Activated T-cell treated with anti-CD3 and anti-CD28 coated beads, Interleukin-2, amount 50 U/mL, for 72 hours (primary cell): ENCODE data around the gene OR13C3. TPM values are rescaled to one million over a fixed set of nuclear protein-coding genes. Genes with fewer than 3 reads are reported as not detected.

Experiments used
- ATAC-seq, 2 donors: fragments of 150-1000 bp; cut with Tn5 transposase; replicated peaks in 1 of 2; 2 replicates each; pipeline ENCODE4 v1.10.0; 2021; ENCODE audit warnings: moderate library complexity in 2 of 2, mild to moderate bottlenecking in 1 of 2
- DNase-seq, 2 donors: peaks; one replicate each; pipeline ENCODE4 v3.0.0; 2021 to 2022; ENCODE audit warnings: mixed read lengths in 1 of 2
- H3K27ac Mint-ChIP-seq: one replicate; pipeline ENCODE4 v1.8.0; 2022; ENCODE audit warnings: mild to moderate bottlenecking, moderate library complexity, mixed read lengths
- H3K27me3 Mint-ChIP-seq: one replicate; pipeline ENCODE4 v1.8.0; 2022; ENCODE audit warnings: low read depth, mixed read lengths
- H3K36me3 Mint-ChIP-seq, 2 donors: one replicate each; pipeline ENCODE4 v1.8.0; 2022; ENCODE audit warnings: mixed read lengths in 2 of 2, mild to moderate bottlenecking in 1 of 2; ENCODE audit not compliant: insufficient read depth in 2 of 2
- H3K4me1 Mint-ChIP-seq: one replicate; pipeline ENCODE4 v1.8.0; 2022; ENCODE audit warnings: low read depth, mixed read lengths
- H3K4me3 Mint-ChIP-seq, 2 donors: one replicate each; pipeline ENCODE4 v1.8.0; 2022; ENCODE audit warnings: mild to moderate bottlenecking in 2 of 2, mixed read lengths in 2 of 2, moderate library complexity in 2 of 2
- H3K9me3 Mint-ChIP-seq, 2 donors: one replicate each; pipeline ENCODE4 v1.8.0; 2022; ENCODE audit warnings: mixed read lengths in 2 of 2
- total RNA-seq, 2 donors: library from RNA; stranded (reverse); gene quantifications; one replicate each; pipeline ENCODE4 v1.2.3, GENCODE V29; 2022

OR13C3 gene
- total RNA-seq, 2 donors from 2014 or later, result not detected

GRCh38 chr9:104514901-104515300 lies 21.8 kb downstream of the OR13C3 start:
- no peak for ATAC-seq
- H3K4me3 Mint-ChIP-seq, result no peak overlapping the region
- no peak for DNase-seq

GRCh38 chr9:104506565-104506964 lies 30.1 kb downstream of the OR13C3 start:
- ATAC-seq, result no peak
- Mint-ChIP-seq H3K36me3 (no peaks in the 10 kb centered on the region), H3K4me1 (no peaks in the 10 kb centered on the region), H3K27ac (no peak overlapping the region), H3K27me3 (no peaks in the 10 kb centered on the region), H3K4me3 (no peak overlapping the region), H3K9me3 (peaks cover 0 to 6% of the 10 kb centered on the region in 2 donors)
- DNase-seq, result no peak

More at GRCh38 chr9:104514901-104515300, 21.8 kb downstream of the OR13C3 start:
- Mint-ChIP-seq H3K27ac (no peak overlapping the region), H3K9me3 (peaks cover 0 to 2% of the 10 kb centered on the region in 2 donors), H3K36me3 (no peaks in the 10 kb centered on the region), H3K27me3 (no peaks in the 10 kb centered on the region), H3K4me1 (no peaks in the 10 kb centered on the region)

GRCh38 chr9:104503963-104504362 lies 32.7 kb downstream of the OR13C3 start, which contains the start of gene OR13F1:
OR13F1 (plus strand) TSS chr9:104504263; CDS start chr9:104504263, 0 bp downstream.
- no peak within 1 kb of the TSS for H3K27ac Mint-ChIP-seq
- no peaks in the 10 kb centered on the region for H3K27me3 Mint-ChIP-seq
- H3K9me3 Mint-ChIP-seq, result peaks cover 0 to 5% of the 10 kb centered on the region in 2 donors
- H3K4me3 Mint-ChIP-seq, result no peak within 1 kb of the TSS
- H3K4me1 Mint-ChIP-seq, result no peaks in the 10 kb centered on the region
- DNase-seq (no peak), ATAC-seq (no peak)
- H3K36me3 Mint-ChIP-seq, result no peaks in the 10 kb centered on the region

GRCh38 chr9:104503440-104503839 lies 33.2 kb downstream of the OR13C3 start:
- no peak overlapping the region for H3K27ac Mint-ChIP-seq
- DNase-seq, result no peak
- ATAC-seq, result no peak
- H3K36me3 Mint-ChIP-seq, result no peaks in the 10 kb centered on the region
- no peaks in the 10 kb centered on the region for H3K4me1 Mint-ChIP-seq
- no peak overlapping the region for H3K4me3 Mint-ChIP-seq
- peaks cover 0 to 3% of the 10 kb centered on the region in 2 donors for H3K9me3 Mint-ChIP-seq
- H3K27me3 Mint-ChIP-seq, result no peaks in the 10 kb centered on the region

- Mint-ChIP-seq H3K4me3 (no peak overlapping the region), H3K4me1 (no peaks in the 10 kb centered on the region), H3K27ac (no peak overlapping the region), H3K36me3 (no peaks in the 10 kb centered on the region), H3K27me3 (no peaks in the 10 kb centered on the region), H3K9me3 (peaks cover 0 to 1% of the 10 kb centered on the region in 2 donors)
- no peak for DNase-seq
- ATAC-seq, result no peak
Observed at GRCh38 chr9:104494808-104495207, 41.8 kb downstream of the OR13C3 start.

Other genes starting within 250 kb of the OR13C3 start
- gene OR13F1, start 32.6 kb downstream of the OR13C3 start, total RNA-seq, result not detected
- not detected for gene OR13C4, start 9.6 kb downstream of the OR13C3 start, total RNA-seq
- gene OR13C8, start 32.3 kb upstream of the OR13C3 start, total RNA-seq, result not detected
- not detected for gene OR13C5, start 62.6 kb upstream of the OR13C3 start, total RNA-seq
- gene OR13C2, start 68.8 kb upstream of the OR13C3 start, total RNA-seq, result not detected
- gene OR13C9, start 81.3 kb upstream of the OR13C3 start, total RNA-seq, result not detected
- gene OR13D1, start 157.7 kb upstream of the OR13C3 start, total RNA-seq, result not detected
- gene NIPSNAP3A, start 210.8 kb upstream of the OR13C3 start, total RNA-seq, result 1 to 10 TPM; 9.2 to 9.9 TPM
- gene NIPSNAP3B, start 227.3 kb upstream of the OR13C3 start, total RNA-seq, result 1 to 10 TPM in 1 of 2 donors, under 1 TPM in 1; 0.49 to 2.3 TPM